ENCODE data around the gene SRRM1. TPM values are rescaled to one million over a fixed set of nuclear protein-coding genes. Genes with fewer than 3 reads are reported as not detected.

The SRRM1 gene
- total RNA-seq, 1 experiment from 2014 or later = 228 TPM

DNA sequence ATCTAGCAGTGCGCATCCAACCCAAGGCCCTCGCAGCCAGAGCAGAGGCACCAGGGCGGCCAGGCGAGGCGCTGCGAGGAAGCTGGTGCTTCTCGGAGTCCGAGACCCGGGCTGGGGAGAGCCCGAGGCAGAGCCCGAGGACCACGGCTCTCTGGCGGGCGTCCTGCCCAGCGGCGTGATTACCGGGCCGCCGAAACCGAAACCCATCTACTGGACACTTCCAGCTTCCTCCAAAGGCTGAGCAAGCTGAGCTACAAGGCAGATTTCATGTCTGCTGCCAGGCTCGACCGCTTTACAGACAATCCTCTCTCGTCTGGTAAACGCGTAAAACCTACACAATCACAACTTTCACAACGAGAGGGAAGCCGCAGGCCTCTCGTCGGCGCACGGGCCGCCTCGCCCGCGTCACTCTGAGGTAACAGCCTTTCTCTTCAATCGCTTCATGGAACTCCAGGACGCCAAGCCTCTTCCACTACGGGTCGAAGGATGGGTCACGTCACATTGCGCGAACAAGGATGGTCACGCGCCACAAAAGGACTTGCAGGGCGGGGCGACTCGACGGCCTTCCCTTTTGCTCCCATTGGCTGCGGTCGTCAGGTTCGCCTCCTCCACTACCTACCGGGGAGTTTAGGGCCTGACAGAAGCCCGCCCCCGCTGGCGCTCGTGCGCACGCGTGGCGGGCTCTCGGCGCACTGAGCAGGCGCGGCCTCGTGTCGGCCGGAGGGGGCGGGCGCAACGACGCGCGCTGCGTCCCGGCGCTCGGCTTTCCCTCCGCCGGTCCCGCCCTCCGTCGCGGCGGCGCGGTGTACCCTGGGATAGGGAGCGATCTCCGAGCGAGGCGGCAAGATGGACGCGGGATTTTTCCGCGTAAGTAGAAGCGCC lies at the start of gene SRRM1 (continued):
- TF ChIP-seq, protein P1, sequence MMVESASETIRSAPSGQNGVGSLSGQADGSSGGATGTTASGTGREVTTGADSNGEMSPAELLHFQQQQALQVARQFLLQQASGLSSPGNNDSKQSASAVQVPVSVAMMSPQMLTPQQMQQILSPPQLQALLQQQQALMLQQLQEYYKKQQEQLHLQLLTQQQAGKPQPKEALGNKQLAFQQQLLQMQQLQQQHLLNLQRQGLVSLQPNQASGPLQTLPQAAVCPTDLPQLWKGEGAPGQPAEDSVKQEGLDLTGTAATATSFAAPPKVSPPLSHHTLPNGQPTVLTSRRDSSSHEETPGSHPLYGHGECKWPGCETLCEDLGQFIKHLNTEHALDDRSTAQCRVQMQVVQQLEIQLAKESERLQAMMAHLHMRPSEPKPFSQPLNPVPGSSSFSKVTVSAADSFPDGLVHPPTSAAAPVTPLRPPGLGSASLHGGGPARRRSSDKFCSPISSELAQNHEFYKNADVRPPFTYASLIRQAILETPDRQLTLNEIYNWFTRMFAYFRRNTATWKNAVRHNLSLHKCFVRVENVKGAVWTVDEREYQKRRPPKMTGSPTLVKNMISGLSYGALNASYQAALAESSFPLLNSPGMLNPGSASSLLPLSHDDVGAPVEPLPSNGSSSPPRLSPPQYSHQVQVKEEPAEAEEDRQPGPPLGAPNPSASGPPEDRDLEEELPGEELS (CRISPR knock-in tag; IDR thresholded peaks at IDR 0.05) = no peak; the same call in none of the 2 replicates
- no peak for TF ChIP-seq GTF2I (CRISPR knock-in tag; conservative IDR thresholded peaks at IDR 0.05)
- TF ChIP-seq, protein P2, sequence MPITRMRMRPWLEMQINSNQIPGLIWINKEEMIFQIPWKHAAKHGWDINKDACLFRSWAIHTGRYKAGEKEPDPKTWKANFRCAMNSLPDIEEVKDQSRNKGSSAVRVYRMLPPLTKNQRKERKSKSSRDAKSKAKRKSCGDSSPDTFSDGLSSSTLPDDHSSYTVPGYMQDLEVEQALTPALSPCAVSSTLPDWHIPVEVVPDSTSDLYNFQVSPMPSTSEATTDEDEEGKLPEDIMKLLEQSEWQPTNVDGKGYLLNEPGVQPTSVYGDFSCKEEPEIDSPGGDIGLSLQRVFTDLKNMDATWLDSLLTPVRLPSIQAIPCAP (CRISPR knock-in tag; IDR thresholded peaks at IDR 0.05) = peak; percentile 19; the same call in 1 of the 2 replicates
- peak; percentile 57; the same call in 1 of the 2 replicates for TF ChIP-seq JUN (CRISPR knock-in tag; IDR thresholded peaks at IDR 0.05)
- TF ChIP-seq, protein P3, sequence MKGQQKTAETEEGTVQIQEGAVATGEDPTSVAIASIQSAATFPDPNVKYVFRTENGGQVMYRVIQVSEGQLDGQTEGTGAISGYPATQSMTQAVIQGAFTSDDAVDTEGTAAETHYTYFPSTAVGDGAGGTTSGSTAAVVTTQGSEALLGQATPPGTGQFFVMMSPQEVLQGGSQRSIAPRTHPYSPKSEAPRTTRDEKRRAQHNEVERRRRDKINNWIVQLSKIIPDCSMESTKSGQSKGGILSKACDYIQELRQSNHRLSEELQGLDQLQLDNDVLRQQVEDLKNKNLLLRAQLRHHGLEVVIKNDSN (CRISPR knock-in tag; IDR thresholded peaks at IDR 0.05) = peak; percentile 87
- TF ChIP-seq CREM (CRISPR knock-in tag; IDR thresholded peaks at IDR 0.05) = peak; percentile 86
- TF ChIP-seq PRRX2 (CRISPR knock-in tag; IDR thresholded peaks at IDR 0.05) = 0 out of 2 replicates have a peak, but pooled peaks have one; percentile 19
- peak; percentile 40 for TF ChIP-seq GABPB1 (CRISPR knock-in tag; IDR thresholded peaks at IDR 0.05)

DNA sequence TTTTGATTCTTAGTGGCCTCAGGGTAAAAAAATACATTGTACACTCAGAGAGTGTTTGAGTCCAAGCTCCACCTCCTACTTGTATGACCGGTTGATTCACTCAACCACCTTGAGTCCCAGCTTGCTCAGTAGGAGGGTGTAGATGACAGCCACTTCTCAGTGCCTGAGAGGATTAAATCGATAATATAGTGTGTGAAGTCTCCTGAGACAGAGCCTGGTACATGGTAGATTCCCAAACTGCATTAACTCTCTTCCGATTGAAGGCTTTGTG lies 48.8 kb upstream of the SRRM1 start:
- no peak for TF ChIP-seq CREM (CRISPR knock-in tag; IDR thresholded peaks at IDR 0.05)
- no peak for TF ChIP-seq PRRX2 (CRISPR knock-in tag; IDR thresholded peaks at IDR 0.05)
- no peak for TF ChIP-seq MYBL2 (CRISPR knock-in tag; IDR thresholded peaks at IDR 0.05)
- TF ChIP-seq, protein P4, sequence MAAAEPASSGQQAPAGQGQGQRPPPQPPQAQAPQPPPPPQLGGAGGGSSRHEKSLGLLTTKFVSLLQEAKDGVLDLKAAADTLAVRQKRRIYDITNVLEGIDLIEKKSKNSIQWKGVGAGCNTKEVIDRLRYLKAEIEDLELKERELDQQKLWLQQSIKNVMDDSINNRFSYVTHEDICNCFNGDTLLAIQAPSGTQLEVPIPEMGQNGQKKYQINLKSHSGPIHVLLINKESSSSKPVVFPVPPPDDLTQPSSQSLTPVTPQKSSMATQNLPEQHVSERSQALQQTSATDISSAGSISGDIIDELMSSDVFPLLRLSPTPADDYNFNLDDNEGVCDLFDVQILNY (CRISPR knock-in tag; IDR thresholded peaks at IDR 0.05) = no peak
- TF ChIP-seq, protein P5, sequence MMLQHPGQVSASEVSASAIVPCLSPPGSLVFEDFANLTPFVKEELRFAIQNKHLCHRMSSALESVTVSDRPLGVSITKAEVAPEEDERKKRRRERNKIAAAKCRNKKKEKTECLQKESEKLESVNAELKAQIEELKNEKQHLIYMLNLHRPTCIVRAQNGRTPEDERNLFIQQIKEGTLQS (CRISPR knock-in tag; conservative IDR thresholded peaks at IDR 0.05) = no peak
- TF ChIP-seq, protein P6, sequence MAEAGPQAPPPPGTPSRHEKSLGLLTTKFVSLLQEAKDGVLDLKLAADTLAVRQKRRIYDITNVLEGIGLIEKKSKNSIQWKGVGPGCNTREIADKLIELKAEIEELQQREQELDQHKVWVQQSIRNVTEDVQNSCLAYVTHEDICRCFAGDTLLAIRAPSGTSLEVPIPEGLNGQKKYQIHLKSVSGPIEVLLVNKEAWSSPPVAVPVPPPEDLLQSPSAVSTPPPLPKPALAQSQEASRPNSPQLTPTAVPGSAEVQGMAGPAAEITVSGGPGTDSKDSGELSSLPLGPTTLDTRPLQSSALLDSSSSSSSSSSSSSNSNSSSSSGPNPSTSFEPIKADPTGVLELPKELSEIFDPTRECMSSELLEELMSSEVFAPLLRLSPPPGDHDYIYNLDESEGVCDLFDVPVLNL (CRISPR knock-in tag; IDR thresholded peaks at IDR 0.05; ENCODE audit: borderline replicate concordance, low read depth) = no peak
- no peak for TF ChIP-seq SMAD4 (CRISPR knock-in tag; IDR thresholded peaks at IDR 0.05)
- TF ChIP-seq ZNF219 (CRISPR knock-in tag; IDR thresholded peaks at IDR 0.05; ENCODE audit: borderline replicate concordance) = no peak
- TF ChIP-seq CREB1 (CRISPR knock-in tag; IDR thresholded peaks at IDR 0.05) = no peak
- TF ChIP-seq NR1H2 (CRISPR knock-in tag; IDR thresholded peaks at IDR 0.05) = no peak
- no peak for TF ChIP-seq ZNF423 (CRISPR knock-in tag; IDR thresholded peaks at IDR 0.05)
- Mint-ChIP-seq H3K27ac (no peak overlapping the region), H3K4me3 (no peak overlapping the region), H3K27me3 (ENCODE audit: low read depth) (no peaks in the 10 kb centered on the region), H3K4me1 (no peaks in the 10 kb centered on the region), H3K36me3 (no peaks in the 10 kb centered on the region), H3K9me3 (no peaks in the 10 kb centered on the region)
- DNase-seq (ENCODE audit: low spot score) (no peak), ATAC-seq (no peak)
- ChIA-PET POLR2A (no interaction called here), CTCF (interaction anchor here (1.1 kb wide), 1 partner anchor 52 kb away, joined by 4 read pairs; no protein-coding TSS in a partner anchor)

DNA sequence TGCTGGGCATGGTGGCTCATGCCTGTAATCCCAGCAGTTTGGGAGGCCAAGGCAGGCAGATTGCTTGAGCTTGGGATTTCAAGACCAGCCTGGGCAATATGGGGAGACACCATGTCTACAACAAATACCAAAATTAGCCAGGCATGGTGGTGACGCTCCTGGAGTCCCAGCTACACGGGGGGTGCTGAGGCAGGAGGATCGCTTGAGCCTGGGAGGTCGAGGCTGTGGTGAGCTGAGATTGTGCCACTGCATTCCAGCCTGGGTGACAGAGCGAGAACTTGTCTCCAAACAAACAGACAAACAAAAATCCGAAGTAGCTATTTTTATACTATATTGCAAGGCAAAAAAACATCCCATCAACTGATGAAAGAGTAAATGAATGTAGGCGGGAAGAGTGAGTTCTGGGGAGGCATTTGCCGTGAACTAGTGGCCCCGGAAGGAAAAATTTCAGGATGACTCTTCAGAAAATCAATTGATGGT lies 46.7 kb upstream of the SRRM1 start:
- CTCF ChIA-PET = interaction anchor here (0.6 to 1.6 kb wide), 2 partner anchors 9 to 189 kb away, joined by 3 to 11 read pairs; no protein-coding TSS in a partner anchor
- H3K9me3 Mint-ChIP-seq = no peaks in the 10 kb centered on the region
- TF ChIP-seq, protein P7, sequence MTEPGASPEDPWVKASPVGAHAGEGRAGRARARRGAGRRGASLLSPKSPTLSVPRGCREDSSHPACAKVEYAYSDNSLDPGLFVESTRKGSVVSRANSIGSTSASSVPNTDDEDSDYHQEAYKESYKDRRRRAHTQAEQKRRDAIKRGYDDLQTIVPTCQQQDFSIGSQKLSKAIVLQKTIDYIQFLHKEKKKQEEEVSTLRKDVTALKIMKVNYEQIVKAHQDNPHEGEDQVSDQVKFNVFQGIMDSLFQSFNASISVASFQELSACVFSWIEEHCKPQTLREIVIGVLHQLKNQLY (CRISPR knock-in tag; IDR thresholded peaks at IDR 0.05) = no peak
- no peak for TF ChIP-seq NFE2L1 (CRISPR knock-in tag; IDR thresholded peaks at IDR 0.05)
- no peak for TF ChIP-seq ETV6 (CRISPR knock-in tag; IDR thresholded peaks at IDR 0.05)
- TF ChIP-seq, protein P2 (CRISPR knock-in tag; IDR thresholded peaks at IDR 0.05) = no peak
- TF ChIP-seq FOXK1 (CRISPR knock-in tag; IDR thresholded peaks at IDR 0.05) = no peak
- TF ChIP-seq, protein P8, sequence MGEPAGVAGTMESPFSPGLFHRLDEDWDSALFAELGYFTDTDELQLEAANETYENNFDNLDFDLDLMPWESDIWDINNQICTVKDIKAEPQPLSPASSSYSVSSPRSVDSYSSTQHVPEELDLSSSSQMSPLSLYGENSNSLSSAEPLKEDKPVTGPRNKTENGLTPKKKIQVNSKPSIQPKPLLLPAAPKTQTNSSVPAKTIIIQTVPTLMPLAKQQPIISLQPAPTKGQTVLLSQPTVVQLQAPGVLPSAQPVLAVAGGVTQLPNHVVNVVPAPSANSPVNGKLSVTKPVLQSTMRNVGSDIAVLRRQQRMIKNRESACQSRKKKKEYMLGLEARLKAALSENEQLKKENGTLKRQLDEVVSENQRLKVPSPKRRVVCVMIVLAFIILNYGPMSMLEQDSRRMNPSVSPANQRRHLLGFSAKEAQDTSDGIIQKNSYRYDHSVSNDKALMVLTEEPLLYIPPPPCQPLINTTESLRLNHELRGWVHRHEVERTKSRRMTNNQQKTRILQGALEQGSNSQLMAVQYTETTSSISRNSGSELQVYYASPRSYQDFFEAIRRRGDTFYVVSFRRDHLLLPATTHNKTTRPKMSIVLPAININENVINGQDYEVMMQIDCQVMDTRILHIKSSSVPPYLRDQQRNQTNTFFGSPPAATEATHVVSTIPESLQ (CRISPR knock-in tag; IDR thresholded peaks at IDR 0.05) = no peak
- TF ChIP-seq CREM (CRISPR knock-in tag; IDR thresholded peaks at IDR 0.05) = no peak
- TF ChIP-seq ZNF423 (CRISPR knock-in tag; IDR thresholded peaks at IDR 0.05) = no peak
- TF ChIP-seq TCF7 (CRISPR knock-in tag; IDR thresholded peaks at IDR 0.05; ENCODE audit: low read depth) = no peak

More for the DNA sequence above, 46.7 kb upstream of the SRRM1 start:
- no peaks in the 10 kb centered on the region for H3K27me3 Mint-ChIP-seq (ENCODE audit: low read depth)
- ATAC-seq (no peak), DNase-seq (ENCODE audit: low spot score) (no peak)
- no peak overlapping the region for H3K27ac Mint-ChIP-seq
- no peaks in the 10 kb centered on the region for H3K36me3 Mint-ChIP-seq
- no peak overlapping the region for H3K4me3 Mint-ChIP-seq
- POLR2A ChIA-PET = no interaction called here
- H3K4me1 Mint-ChIP-seq = no peaks in the 10 kb centered on the region

Measured in WTC11 (cell line).